ENCODE measurements around the gene VAPA.

Gene VAPA

DNA sequence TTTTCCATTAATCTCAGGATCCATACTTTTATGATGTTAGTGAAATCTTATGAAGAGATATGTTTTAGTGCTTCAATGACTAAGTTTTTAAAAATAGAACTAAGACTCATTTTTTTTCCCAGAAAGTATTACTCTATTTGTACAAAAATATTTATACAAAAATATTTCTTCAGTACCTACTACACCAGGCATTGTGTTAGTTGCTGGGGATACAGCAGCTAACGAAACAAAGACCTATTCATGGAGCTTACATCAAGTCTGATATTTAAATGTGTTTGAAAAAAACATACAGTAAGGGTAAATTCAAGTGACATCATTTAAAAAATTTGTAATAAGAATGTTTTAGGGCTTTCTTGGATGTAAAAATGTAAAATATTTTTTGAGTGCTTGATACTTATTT is 11.6 kb downstream of the VAPA start:
- no peak overlapping the region for H3K4me3 ChIP-seq (ENCODE audit: low read depth, low read length)
- TF ChIP-seq CTCF (IDR thresholded peaks at IDR 0.05; ENCODE audit: borderline replicate concordance, insufficient read depth, low read depth, low read length), result no peak

- no peak for TF ChIP-seq CTCF (IDR thresholded peaks at IDR 0.05; ENCODE audit: borderline replicate concordance, insufficient read depth, low read depth, low read length)
- H3K4me3 ChIP-seq (ENCODE audit: low read depth, low read length), result no peak overlapping the region
Observed at GRCh38 chr18:9925795-9926194, 12.0 kb downstream of the VAPA start.

DNA sequence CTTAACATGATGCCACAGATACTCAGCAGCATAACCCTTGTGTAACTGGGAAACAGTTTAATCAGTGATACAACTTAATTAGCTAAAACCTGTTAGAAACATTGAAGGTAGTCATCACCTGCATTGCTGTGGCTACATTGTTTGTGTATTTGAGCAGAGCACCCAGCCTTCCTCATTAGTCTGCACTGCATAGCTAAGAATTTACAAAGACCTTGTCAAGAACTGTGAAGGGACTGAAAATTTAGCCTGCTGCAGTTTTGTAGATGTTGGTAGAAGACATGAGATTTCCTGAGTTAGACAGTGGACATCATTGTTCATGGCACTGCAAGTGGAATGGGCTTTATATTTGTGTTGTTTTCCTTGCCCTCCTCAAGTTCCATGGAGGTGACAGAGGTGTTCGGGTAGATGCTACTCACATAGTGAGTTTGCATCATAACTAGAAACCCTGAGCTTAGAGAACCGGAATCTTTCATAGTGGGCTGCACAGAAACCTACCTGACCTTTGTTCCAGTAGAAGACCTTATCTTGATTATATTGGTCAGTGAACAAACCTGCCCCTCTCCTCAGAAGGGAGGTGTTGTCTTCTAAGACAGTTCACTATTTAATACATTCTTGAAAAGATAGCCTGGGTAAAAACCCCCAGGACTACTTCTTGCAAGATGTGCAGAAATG is 12.5 kb downstream of the VAPA start:
- no peak for TF ChIP-seq CTCF (IDR thresholded peaks at IDR 0.05; ENCODE audit: borderline replicate concordance, insufficient read depth, low read depth, low read length)
- no peak overlapping the region for H3K4me3 ChIP-seq (ENCODE audit: low read depth, low read length)

GRCh38 chr18:9926977-9927376 is 13.2 kb downstream of the VAPA start:
- H3K4me3 ChIP-seq (ENCODE audit: low read depth, low read length), result no peak overlapping the region
- no peak for TF ChIP-seq CTCF (IDR thresholded peaks at IDR 0.05; ENCODE audit: borderline replicate concordance, insufficient read depth, low read depth, low read length)

DNA sequence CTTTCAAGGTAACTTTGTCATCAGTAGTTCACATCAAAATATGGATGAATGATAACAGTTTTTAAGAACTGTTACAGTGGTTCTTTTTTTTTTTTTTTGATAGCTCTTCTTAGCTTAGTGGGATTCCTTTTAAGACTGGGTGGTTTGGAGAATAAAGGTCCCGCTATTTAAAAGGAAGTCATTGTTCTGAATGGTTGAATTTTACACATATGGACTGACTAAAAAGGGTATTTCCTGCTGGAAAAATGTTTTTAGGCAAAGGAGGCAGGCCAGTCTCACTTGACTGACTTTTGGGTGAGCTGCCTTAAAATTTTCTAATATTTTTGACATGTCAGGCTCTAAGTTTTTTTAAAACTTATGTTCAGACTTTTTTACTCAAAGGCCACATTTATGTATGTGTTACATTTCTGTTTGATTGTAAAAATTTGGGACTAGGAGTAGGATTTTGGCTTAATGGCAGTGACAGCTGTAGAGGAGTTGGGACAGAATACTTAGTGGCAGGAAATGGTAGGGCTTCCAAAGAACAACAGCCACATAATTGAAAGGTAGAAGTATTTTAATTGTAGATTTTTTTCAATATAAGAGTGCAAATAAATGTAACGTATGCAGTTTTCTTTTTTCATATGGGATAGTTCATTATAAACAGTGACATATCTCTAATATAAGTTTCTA is 13.7 kb downstream of the VAPA start:
- H3K4me3 ChIP-seq (ENCODE audit: low read depth, low read length), result no peak overlapping the region
- no peak for TF ChIP-seq CTCF (IDR thresholded peaks at IDR 0.05; ENCODE audit: borderline replicate concordance, insufficient read depth, low read depth, low read length)

DNA sequence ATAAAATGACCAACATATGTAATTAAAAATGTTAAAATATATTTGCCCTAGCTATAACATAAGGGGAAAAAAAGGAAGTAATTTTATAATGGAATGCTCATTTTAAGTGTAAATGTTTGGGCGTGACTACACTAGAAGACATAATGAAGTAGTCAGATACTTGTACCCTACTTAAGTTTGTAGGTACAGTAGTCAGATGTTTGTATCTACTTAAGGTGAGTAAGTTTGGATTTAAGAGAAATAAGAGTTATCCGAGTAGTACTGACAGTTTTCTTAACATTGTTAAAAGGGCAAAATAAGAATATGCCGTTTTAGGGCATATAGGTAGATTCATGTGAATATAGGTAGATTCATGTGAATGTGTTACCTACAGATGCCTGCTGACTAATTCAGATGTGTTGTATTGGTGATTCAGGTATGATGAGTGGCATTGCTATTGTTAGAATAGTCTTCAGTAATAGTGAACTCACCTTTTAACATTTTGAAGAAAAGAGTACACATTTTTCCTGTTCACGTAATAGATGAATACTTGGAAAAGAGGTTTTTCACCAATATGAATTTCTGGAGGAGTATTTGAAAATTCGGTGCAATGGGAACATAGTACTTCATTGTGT is 14.9 kb downstream of the VAPA start:
- H3K4me3 ChIP-seq (ENCODE audit: low read depth, low read length), result no peak overlapping the region
- no peak for TF ChIP-seq CTCF (IDR thresholded peaks at IDR 0.05; ENCODE audit: borderline replicate concordance, insufficient read depth, low read depth, low read length)
